SK-N-SH treated with all-trans-retinoic acid at 6 μM for 48 hours (cell line): ENCODE measurements around the gene C6orf89.

ENCODE experiments used
- ATAC-seq: fragments of 200-7000 bp; cut with Tn5 transposase; 3 replicates; pipeline ENCODE4 v1.9.1; 2020; ENCODE audit warnings: mild to moderate bottlenecking, moderate library complexity
- ARNTL ChIP-seq: fragments of 450-650 bp; formaldehyde crosslinking; IDR thresholded peaks from 2 replicates; pipeline ENCODE4 v1.5.0; 2020; ENCODE audit warnings: low read depth, mild to moderate bottlenecking, moderate library complexity, borderline replicate concordance
- BACH2 ChIP-seq: fragments of 250-450 bp; sonication (Bioruptor Pico); IDR thresholded peaks from 2 replicates; pipeline ENCODE4 v1.9.0; 2021; ENCODE audit warnings: mild to moderate bottlenecking, borderline replicate concordance
- CREB5 ChIP-seq: fragments of 250-450 bp; sonication (Bioruptor Pico); IDR thresholded peaks from 2 replicates; pipeline ENCODE4 v1.5.1; 2020; ENCODE audit warnings: low read depth, mild to moderate bottlenecking, moderate library complexity
- CSDC2 ChIP-seq: fragments of 250-450 bp; sonication (Bioruptor Pico); IDR thresholded peaks from 2 replicates; pipeline ENCODE4 v1.5.0; 2020; ENCODE audit warnings: mild to moderate bottlenecking, moderate library complexity
- CSRNP3 ChIP-seq: fragments of 250-450 bp; sonication (Bioruptor Pico); IDR thresholded peaks from 2 replicates; pipeline ENCODE4 v1.5.1; 2021; ENCODE audit warnings: mild to moderate bottlenecking, moderate library complexity
- ESRRG ChIP-seq: fragments of 250-450 bp; sonication (Bioruptor Pico); IDR thresholded peaks from 2 replicates; pipeline ENCODE4 v1.6.1; 2021; ENCODE audit warnings: mild to moderate bottlenecking
- GLIS3 ChIP-seq: fragments of 250-450 bp; sonication (Bioruptor Pico); IDR thresholded peaks from 2 replicates; pipeline ENCODE4 v1.5.0; 2020; ENCODE audit warnings: mild to moderate bottlenecking, moderate library complexity
- ISL1 ChIP-seq: fragments of 250-450 bp; sonication (Bioruptor Pico); IDR thresholded peaks from 2 replicates; pipeline ENCODE4 v2.1.2; 2022; ENCODE audit warnings: mild to moderate bottlenecking, moderate library complexity
- OSR1 ChIP-seq: fragments of 250-450 bp; sonication (Bioruptor Pico); IDR thresholded peaks from 2 replicates; pipeline ENCODE4 v1.8.0; 2022; ENCODE audit warnings: moderate library complexity, mild to moderate bottlenecking, inconsistent platforms
- PATZ1 ChIP-seq: fragments of 250-450 bp; sonication (Bioruptor Pico); IDR thresholded peaks from 2 replicates; pipeline ENCODE4 v1.8.0; 2020; ENCODE audit warnings: mild to moderate bottlenecking, moderate library complexity, borderline replicate concordance
- POU6F1 ChIP-seq: fragments of 250-450 bp; sonication (Bioruptor Pico); IDR thresholded peaks from 2 replicates; pipeline ENCODE4 v1.8.0; 2021; ENCODE audit warnings: low read depth, mild to moderate bottlenecking, moderate library complexity, borderline replicate concordance
- PPARA ChIP-seq: fragments of 250-450 bp; sonication (Bioruptor Pico); IDR thresholded peaks from 2 replicates; pipeline ENCODE4 v1.5.0; 2020; ENCODE audit warnings: mild to moderate bottlenecking, borderline replicate concordance
- RARB ChIP-seq: fragments of 250-450 bp; sonication (Bioruptor Pico); IDR thresholded peaks from 2 replicates; pipeline ENCODE4 v1.8.0; 2021; ENCODE audit warnings: mild to moderate bottlenecking, moderate library complexity
- SNAI2 ChIP-seq: fragments of 250-450 bp; sonication (Bioruptor Pico); IDR thresholded peaks from 2 replicates; pipeline ENCODE4 v1.5.0; 2020; ENCODE audit warnings: mild to moderate bottlenecking, moderate library complexity
- TCF4 ChIP-seq: fragments of 250-450 bp; sonication (Bioruptor Pico); IDR thresholded peaks from 2 replicates; pipeline ENCODE4 v1.8.0; 2021; ENCODE audit warnings: mild to moderate bottlenecking, moderate library complexity, borderline replicate concordance
- TOX ChIP-seq: fragments of 250-450 bp; sonication (Bioruptor Pico); IDR thresholded peaks from 2 replicates; pipeline ENCODE4 v1.8.0; 2021; ENCODE audit warnings: mild to moderate bottlenecking, moderate library complexity, borderline replicate concordance
- ZC3H10 ChIP-seq: fragments of 250-450 bp; sonication (Bioruptor Pico); IDR thresholded peaks from 2 replicates; pipeline ENCODE4 v1.5.1; 2021; ENCODE audit warnings: mild to moderate bottlenecking, moderate library complexity
- ZFP3 ChIP-seq: fragments of 250-450 bp; sonication (Bioruptor Pico); IDR thresholded peaks from 2 replicates; pipeline ENCODE4 v1.5.0; 2020; ENCODE audit warnings: mild to moderate bottlenecking, moderate library complexity
- ZFP30 ChIP-seq: fragments of 450-650 bp; formaldehyde crosslinking; IDR thresholded peaks from 2 replicates; pipeline ENCODE4 v1.5.0; 2022; ENCODE audit warnings: mild to moderate bottlenecking, moderate library complexity
- ZNF565 ChIP-seq: fragments of 450-650 bp; formaldehyde crosslinking; conservative IDR thresholded peaks from 2 replicates; pipeline ENCODE4 v1.5.0; 2020; ENCODE audit warnings: low read depth, mild to moderate bottlenecking, moderate library complexity
- ZNF70 ChIP-seq: fragments of 450-650 bp; formaldehyde crosslinking; IDR thresholded peaks from 2 replicates; pipeline ENCODE4 v1.5.0; 2020; ENCODE audit warnings: mild to moderate bottlenecking, moderate library complexity
- ZNF8 ChIP-seq: fragments of 450-650 bp; formaldehyde crosslinking; IDR thresholded peaks from 2 replicates; pipeline ENCODE4 v1.5.0; 2020; ENCODE audit warnings: mild to moderate bottlenecking, moderate library complexity

Gene C6orf89

GRCh38 chr6:36853325-36853724 lies 32.4 kb upstream of the C6orf89 start:
- TF ChIP-seq PPARA (CRISPR knock-in tag) (no peak), OSR1 (no peak), ZNF70 (CRISPR knock-in tag) (no peak), CSDC2 (no peak), GLIS3 (CRISPR knock-in tag) (no peak), RARB (CRISPR knock-in tag) (no peak), TOX (CRISPR knock-in tag) (no peak), CREB5 (CRISPR knock-in tag) (no peak), ESRRG (no peak), PATZ1 (no peak), SNAI2 (CRISPR knock-in tag) (no peak), ISL1 (CRISPR knock-in tag) (no peak), ZNF8 (CRISPR knock-in tag) (no peak), ZFP3 (no peak), ZNF565 (no peak), TCF4 (no peak), ARNTL (CRISPR knock-in tag) (no peak)
- ATAC-seq = no peak; the same call in 1 of the 3 replicates

DNA sequence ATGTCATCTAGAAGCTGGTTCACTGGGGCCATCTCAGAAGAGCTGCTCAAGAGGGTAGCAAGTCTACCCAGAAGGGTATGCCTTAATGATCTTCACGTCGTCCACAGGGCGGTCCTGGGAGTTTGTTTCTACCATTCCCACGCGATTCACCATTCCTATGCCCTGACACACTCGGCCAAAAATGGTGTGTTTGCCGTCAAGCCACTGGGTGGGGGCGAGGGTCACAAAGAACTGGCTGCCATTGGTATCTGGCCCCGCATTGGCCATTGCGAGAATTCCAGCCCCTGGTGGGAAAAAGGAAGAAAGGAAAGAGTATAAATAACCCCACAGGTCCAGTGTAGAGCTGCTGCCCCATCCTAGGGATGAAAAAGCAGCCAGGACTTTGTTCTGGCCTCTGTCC lies 30.0 kb upstream of the C6orf89 start:
- no peak for TF ChIP-seq OSR1
- TF ChIP-seq ESRRG = no peak
- no peak for TF ChIP-seq CSRNP3 (CRISPR knock-in tag)
- TF ChIP-seq ZFP30 (CRISPR knock-in tag) = no peak
- no peak for TF ChIP-seq CREB5 (CRISPR knock-in tag)
- TF ChIP-seq PPARA (CRISPR knock-in tag) = no peak
- TF ChIP-seq TCF4 = no peak
- TF ChIP-seq RARB (CRISPR knock-in tag) = no peak
- TF ChIP-seq ZNF8 (CRISPR knock-in tag) = no peak
- no peak for TF ChIP-seq ZNF565
- no peak for TF ChIP-seq SNAI2 (CRISPR knock-in tag)
- no peak for TF ChIP-seq TOX (CRISPR knock-in tag)
- TF ChIP-seq ZC3H10 (CRISPR knock-in tag) = no peak
- TF ChIP-seq ISL1 (CRISPR knock-in tag) = no peak
- no peak for TF ChIP-seq POU6F1 (CRISPR knock-in tag)
- no peak for TF ChIP-seq ARNTL (CRISPR knock-in tag)
- TF ChIP-seq ZFP3 = no peak
- TF ChIP-seq PATZ1 = no peak
- no peak for ATAC-seq

DNA sequence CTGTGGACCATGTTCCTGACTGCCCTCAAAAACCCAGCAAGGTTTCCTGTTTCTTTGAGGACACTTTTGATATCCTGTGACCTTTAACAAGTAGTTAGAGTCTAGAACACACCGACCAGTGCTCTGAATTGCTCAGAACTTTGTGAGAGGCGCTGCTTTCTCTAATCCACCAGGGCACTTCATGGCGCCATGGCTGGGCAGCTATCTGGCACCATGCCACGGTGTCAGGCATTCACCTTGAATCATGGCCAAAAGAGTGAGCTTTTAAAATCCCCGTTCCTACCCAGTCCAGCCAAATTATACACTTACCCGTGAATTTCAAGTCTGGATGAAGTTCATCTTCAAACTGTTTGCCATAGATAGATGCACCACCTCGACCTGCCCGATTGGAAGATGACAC lies 29.5 kb upstream of the C6orf89 start:
- ATAC-seq = no peak
- TF ChIP-seq ZNF70 (CRISPR knock-in tag) (no peak), TCF4 (no peak), ZFP3 (no peak), ZNF565 (no peak), ZNF8 (CRISPR knock-in tag) (no peak), GLIS3 (CRISPR knock-in tag) (no peak), ESRRG (no peak), CSDC2 (no peak), CSRNP3 (CRISPR knock-in tag) (no peak), TOX (CRISPR knock-in tag) (no peak), CREB5 (CRISPR knock-in tag) (no peak), BACH2 (CRISPR knock-in tag) (no peak), ISL1 (CRISPR knock-in tag) (no peak), OSR1 (no peak), PPARA (CRISPR knock-in tag) (no peak), RARB (CRISPR knock-in tag) (no peak), ARNTL (CRISPR knock-in tag) (no peak)
